ENCODE results near the gene CCDC33. TPM values are rescaled to one million over a fixed set of nuclear protein-coding genes. Genes with fewer than 3 reads are reported as not detected.

Gene CCDC33
- total RNA-seq, 2 experiments from 2014 or later: 0.17 TPM; not detected in 1

- H3K9me3 Mint-ChIP-seq: no peaks in the 10 kb centered on the region
- no peaks in the 10 kb centered on the region for H3K36me3 Mint-ChIP-seq
- POLR2A ChIA-PET: no interaction called here
- H3K4me3 Mint-ChIP-seq: peak within 1 kb of the TSS; percentile 46
- no peak within 1 kb of the TSS for H3K27ac Mint-ChIP-seq
- peaks cover 61% of the 10 kb centered on the region for H3K27me3 Mint-ChIP-seq
- no peak for DNase-seq
- no peak for ATAC-seq (ENCODE audit: low read depth)
- H3K4me1 Mint-ChIP-seq: peaks cover 4% of the 10 kb centered on the region
These were observed 131.2 kb downstream of the CCDC33 start, which contains the start of gene CYP11A1 for GRCh38 chr15:74367296-74367854. CYP11A1 (minus strand) TSS chr15:74367646; CDS start chr15:74367585, 61 bp downstream.

GRCh38 chr15:74368121-74368520 lies 132.0 kb downstream of the CCDC33 start:
- H3K27me3 Mint-ChIP-seq: peaks cover 57% of the 10 kb centered on the region
- DNase-seq: no peak
- H3K4me1 Mint-ChIP-seq: peaks cover 4% of the 10 kb centered on the region
- no peak for ATAC-seq (ENCODE audit: low read depth)
- H3K36me3 Mint-ChIP-seq: no peaks in the 10 kb centered on the region
- no peak overlapping the region for H3K4me3 Mint-ChIP-seq
- POLR2A ChIA-PET: no interaction called here
- H3K27ac Mint-ChIP-seq: no peak overlapping the region
- H3K9me3 Mint-ChIP-seq: no peaks in the 10 kb centered on the region

DNA sequence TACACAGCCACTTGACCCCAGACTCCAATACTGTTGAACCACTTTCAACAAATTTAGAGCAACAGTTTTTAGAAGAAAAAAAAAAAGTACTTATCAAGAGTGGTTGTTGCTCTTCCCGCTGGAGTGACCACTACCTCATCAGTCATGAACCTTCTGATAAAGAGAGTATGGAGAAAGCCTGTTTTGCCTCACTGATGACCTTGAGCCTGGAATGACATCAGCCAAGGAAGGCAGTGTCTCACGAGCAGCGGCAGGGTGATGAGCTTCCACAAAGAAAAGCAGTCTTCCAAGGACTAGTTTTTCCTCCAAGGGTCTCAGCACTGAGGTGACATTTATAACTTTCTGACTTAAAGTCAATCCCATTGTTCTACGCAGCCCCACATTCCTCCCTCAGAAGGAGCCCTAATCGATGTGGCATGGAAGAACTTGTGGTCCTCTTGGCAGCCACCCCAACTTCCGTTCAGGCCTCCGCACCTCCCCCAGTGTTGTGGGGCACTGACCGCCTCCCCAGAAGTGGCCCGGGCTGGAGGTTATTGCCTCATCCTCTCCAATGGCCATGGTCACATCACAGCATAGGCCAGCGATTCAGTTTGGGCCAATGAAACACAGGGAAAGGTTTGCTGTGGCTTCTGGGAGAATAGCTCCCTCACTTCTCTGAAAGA lies 133.1 kb downstream of the CCDC33 start:
- Mint-ChIP-seq H3K4me3 (no peak overlapping the region), H3K27me3 (peaks cover 50% of the 10 kb centered on the region), H3K9me3 (no peaks in the 10 kb centered on the region), H3K36me3 (no peaks in the 10 kb centered on the region), H3K4me1 (peaks cover 4% of the 10 kb centered on the region), H3K27ac (no peak overlapping the region)
- POLR2A ChIA-PET: interaction anchor here (0.7 kb wide), 1 partner anchor 18 kb away, joined by 3 read pairs; no protein-coding TSS in a partner anchor
- DNase-seq (no peak), ATAC-seq (ENCODE audit: low read depth) (no peak)

DNA sequence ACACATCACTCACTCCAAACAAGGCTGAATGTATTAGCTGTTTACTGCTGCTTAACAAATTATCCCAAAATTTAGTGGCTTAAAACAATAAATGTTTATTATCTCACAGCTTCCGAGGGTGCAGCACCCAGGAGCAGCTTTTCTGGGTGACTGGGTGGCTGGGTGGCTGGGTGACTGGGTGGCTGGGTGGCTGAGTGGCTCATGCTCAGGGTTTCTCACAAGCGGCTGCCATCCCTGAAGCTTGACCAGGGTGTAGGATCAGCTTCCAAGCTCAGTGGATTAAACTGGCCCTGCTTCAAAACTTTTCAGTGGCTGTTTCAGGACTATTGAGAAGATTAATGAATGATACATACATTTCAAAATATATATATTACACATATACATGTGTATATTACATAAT lies 133.6 kb downstream of the CCDC33 start:
- H3K27me3 Mint-ChIP-seq: peaks cover 45% of the 10 kb centered on the region
- POLR2A ChIA-PET: interaction anchor here (0.7 to 1.0 kb wide), 2 partner anchors 19 to 325 kb away, joined by 3 read pairs; no protein-coding TSS in a partner anchor
- no peak overlapping the region for H3K4me3 Mint-ChIP-seq
- DNase-seq (no peak), ATAC-seq (ENCODE audit: low read depth) (no peak)
- H3K27ac Mint-ChIP-seq: no peak overlapping the region
- no peaks in the 10 kb centered on the region for H3K9me3 Mint-ChIP-seq
- peaks cover 6% of the 10 kb centered on the region for H3K4me1 Mint-ChIP-seq
- no peaks in the 10 kb centered on the region for H3K36me3 Mint-ChIP-seq

DNA sequence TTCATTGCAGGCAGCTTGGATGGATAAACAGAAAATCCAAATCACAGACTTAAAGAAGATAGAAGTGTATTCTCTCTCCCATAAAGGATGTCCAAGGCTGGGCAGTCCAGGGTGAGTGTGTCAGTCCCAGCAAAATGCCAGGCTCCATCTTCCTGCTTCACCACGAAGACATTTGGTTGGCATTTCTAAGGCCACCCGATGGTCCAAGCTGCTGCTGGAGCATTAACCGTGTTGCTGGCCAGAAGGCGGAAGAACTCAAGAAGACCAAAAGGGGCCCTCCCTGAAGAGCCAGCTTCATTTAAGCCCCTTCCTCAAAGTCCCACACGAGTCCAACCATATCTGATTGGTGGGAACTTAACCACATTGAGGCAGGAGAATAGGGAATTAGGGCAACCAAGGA lies 134.3 kb downstream of the CCDC33 start:
- peaks cover 39% of the 10 kb centered on the region for H3K27me3 Mint-ChIP-seq
- DNase-seq (no peak), ATAC-seq (ENCODE audit: low read depth) (no peak)
- H3K4me1 Mint-ChIP-seq: peaks cover 10% of the 10 kb centered on the region
- POLR2A ChIA-PET: interaction anchor here (1.0 kb wide), 1 partner anchor 326 kb away, joined by 3 read pairs; no protein-coding TSS in a partner anchor
- no peak overlapping the region for H3K4me3 Mint-ChIP-seq
- H3K27ac Mint-ChIP-seq: no peak overlapping the region
- H3K36me3 Mint-ChIP-seq: no peaks in the 10 kb centered on the region
- H3K9me3 Mint-ChIP-seq: no peaks in the 10 kb centered on the region

GRCh38 chr15:74373056-74373650 lies 137.0 kb downstream of the CCDC33 start:
- H3K4me1 Mint-ChIP-seq: peaks cover 20% of the 10 kb centered on the region
- H3K36me3 Mint-ChIP-seq: no peaks in the 10 kb centered on the region
- DNase-seq: no peak
- POLR2A ChIA-PET: interaction anchor here (2.5 kb wide), 1 partner anchor 168 kb away, joined by 12 read pairs; the partner anchor contains the start of gene ARID3B
- peak overlapping the region; percentile 82 for H3K4me3 Mint-ChIP-seq
- ATAC-seq (ENCODE audit: low read depth): no peak
- H3K9me3 Mint-ChIP-seq: no peaks in the 10 kb centered on the region
- no peak overlapping the region for H3K27ac Mint-ChIP-seq
- H3K27me3 Mint-ChIP-seq: peaks cover 26% of the 10 kb centered on the region

GRCh38 chr15:74373731-74374647 lies 137.9 kb downstream of the CCDC33 start:
- Mint-ChIP-seq H3K27ac (peak overlapping the region; percentile 83), H3K9me3 (no peaks in the 10 kb centered on the region), H3K4me1 (peaks cover 24% of the 10 kb centered on the region), H3K36me3 (no peaks in the 10 kb centered on the region), H3K4me3 (peak overlapping the region; percentile 82), H3K27me3 (peaks cover 19% of the 10 kb centered on the region)
- peak; percentile 93 for DNase-seq
- peak; percentile 94 for ATAC-seq (ENCODE audit: low read depth)
- POLR2A ChIA-PET: interaction anchor here (1.3 to 2.5 kb wide), 5 partner anchors 11 to 258 kb away, joined by 3 to 12 read pairs (median 7); partner anchors contain the start of genes ARID3B and UBL7

DNA sequence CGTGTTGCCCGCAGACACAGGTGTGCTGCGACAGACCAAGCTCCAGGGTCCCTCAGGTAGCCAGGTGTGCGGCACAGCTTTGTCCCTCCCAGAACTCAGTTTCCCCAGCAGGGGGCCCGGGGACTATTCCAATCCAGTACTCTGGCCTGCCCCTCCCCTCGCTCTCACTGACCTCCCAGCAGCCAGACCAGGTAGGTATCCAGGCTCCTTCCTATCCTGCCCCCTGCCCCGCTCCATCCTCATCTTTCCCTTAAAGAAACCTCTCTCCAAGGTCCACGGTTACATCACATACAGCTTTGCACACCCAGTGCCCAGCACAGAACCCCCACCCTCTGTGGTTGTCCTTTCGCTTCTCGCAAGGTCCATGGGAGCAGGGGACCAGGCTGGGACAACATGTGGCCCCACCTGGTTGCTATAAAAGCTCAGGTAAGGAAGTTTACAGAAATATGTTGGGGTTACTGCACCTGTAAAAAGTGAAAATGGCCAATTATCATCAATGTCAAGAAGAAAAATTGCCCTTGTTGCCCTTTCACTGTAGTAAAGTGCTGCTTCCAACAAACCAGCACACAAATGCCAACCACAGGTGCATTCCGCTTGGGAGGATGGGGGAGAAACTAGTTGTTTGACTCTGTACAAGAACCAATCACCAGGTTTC lies 138.6 kb downstream of the CCDC33 start:
- Mint-ChIP-seq H3K4me1 (peaks cover 29% of the 10 kb centered on the region), H3K27me3 (peaks cover 13% of the 10 kb centered on the region), H3K27ac (peak overlapping the region; percentile 81), H3K9me3 (no peaks in the 10 kb centered on the region), H3K36me3 (no peaks in the 10 kb centered on the region), H3K4me3 (peak overlapping the region; percentile 82)
- POLR2A ChIA-PET: interaction anchor here (1.3 to 2.5 kb wide), 7 partner anchors 10 to 257 kb away, joined by 3 to 12 read pairs (median 7); partner anchors contain the start of genes ARID3B, SEMA7A and UBL7
- DNase-seq (no peak), ATAC-seq (ENCODE audit: low read depth) (no peak)

GRCh38 chr15:74375303-74375693 lies 139.2 kb downstream of the CCDC33 start:
- peak overlapping the region; percentile 56 for H3K27ac Mint-ChIP-seq
- peak; percentile 13 for ATAC-seq (ENCODE audit: low read depth)
- H3K9me3 Mint-ChIP-seq: no peaks in the 10 kb centered on the region
- H3K4me1 Mint-ChIP-seq: peaks cover 29% of the 10 kb centered on the region
- POLR2A ChIA-PET: interaction anchor here (1.3 to 2.5 kb wide), 6 partner anchors 9 to 257 kb away, joined by 3 to 12 read pairs (median 6); partner anchors contain the start of genes ARID3B and SEMA7A
- H3K27me3 Mint-ChIP-seq: peaks cover 9% of the 10 kb centered on the region
- peak overlapping the region; percentile 82 for H3K4me3 Mint-ChIP-seq
- peak; percentile 82 for DNase-seq
- H3K36me3 Mint-ChIP-seq: no peaks in the 10 kb centered on the region

DNA sequence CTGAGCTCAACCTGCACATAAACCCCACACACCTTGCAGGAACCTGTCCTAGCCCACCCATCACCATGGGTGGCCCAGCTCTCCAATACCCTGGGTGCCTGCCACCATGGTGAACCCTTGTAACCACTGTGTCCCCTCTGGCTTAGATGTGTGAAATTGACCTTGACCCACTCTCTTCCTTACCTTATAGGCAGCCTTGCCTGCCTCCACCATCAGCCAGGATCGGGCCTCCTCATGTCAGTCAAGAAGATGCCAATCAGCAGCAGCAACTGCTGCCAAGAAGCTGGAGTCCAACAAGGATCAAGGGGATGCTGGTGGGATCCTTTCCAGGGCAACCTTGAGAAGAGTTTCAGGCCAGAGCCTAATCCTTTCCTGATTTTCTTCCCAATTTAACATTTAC lies 140.1 kb downstream of the CCDC33 start:
- H3K36me3 Mint-ChIP-seq: no peaks in the 10 kb centered on the region
- POLR2A ChIA-PET: interaction anchor here (0.7 to 1.6 kb wide), 6 partner anchors 24 to 256 kb away, joined by 3 to 8 read pairs (median 3); partner anchors contain the start of genes SEMA7A and UBL7

GRCh38 chr15:74376825-74377581 lies 140.9 kb downstream of the CCDC33 start:
- H3K4me1 Mint-ChIP-seq: peaks cover 31% of the 10 kb centered on the region

More for the DNA sequence above, 140.1 kb downstream of the CCDC33 start:
- peaks cover 9% of the 10 kb centered on the region for H3K27me3 Mint-ChIP-seq
- H3K4me1 Mint-ChIP-seq: peaks cover 31% of the 10 kb centered on the region
- no peak overlapping the region for H3K4me3 Mint-ChIP-seq
- H3K9me3 Mint-ChIP-seq: no peaks in the 10 kb centered on the region
- no peak for ATAC-seq (ENCODE audit: low read depth)
- no peak overlapping the region for H3K27ac Mint-ChIP-seq
- DNase-seq: no peak

More at GRCh38 chr15:74376825-74377581, 140.9 kb downstream of the CCDC33 start:
- ATAC-seq (ENCODE audit: low read depth): no peak
- no peaks in the 10 kb centered on the region for H3K9me3 Mint-ChIP-seq
- H3K4me3 Mint-ChIP-seq: no peak overlapping the region
- H3K27ac Mint-ChIP-seq: no peak overlapping the region
- peaks cover 5% of the 10 kb centered on the region for H3K27me3 Mint-ChIP-seq
- no peak for DNase-seq
- POLR2A ChIA-PET: no interaction called here
- no peaks in the 10 kb centered on the region for H3K36me3 Mint-ChIP-seq
